Common myeloid progenitor, CD34-positive (primary cell): ENCODE results near the gene SSBP3. TPM values are rescaled to one million over a fixed set of nuclear protein-coding genes. Genes with fewer than 3 reads are reported as not detected.
"Not testable (repeated sequence)": the region's sequence is repeated elsewhere in the genome, so short reads cannot be mapped to it uniquely, and the experiment has no call there.

ENCODE experiments used
- CTCF ChIA-PET: fragments of 350-600 bp; sonication (Branson Sonifier 250); formaldehyde crosslinking; loops from one replicate; lab custom pipeline; 2021; ENCODE audit warnings: antibody characterized with exemption; lab: Charles Lee
- POLR2A ChIA-PET: fragments of 350-600 bp; sonication (Branson Sonifier 250); formaldehyde crosslinking; loops from one replicate; lab custom pipeline; 2021; ENCODE audit warnings: antibody characterized with exemption; lab: Charles Lee
- DNase-seq, 3 donors: peaks; one replicate each; pipeline versions ENCODE4 v3.0.0 to v3.0.0-alpha.2; 2013
- H3K27ac ChIP-seq, 2 experiments: 1 replicate in 1 of 2; 2 replicates in 1 of 2; pipeline ENCODE4 v1.7.0; 2013; ENCODE audit warnings: inconsistent platforms in 2 of 2, low read length in 2 of 2, mild to moderate bottlenecking in 2 of 2, low read depth in 1 of 2, moderate library complexity in 1 of 2; ENCODE audit not compliant: severe bottlenecking in 2 of 2, insufficient read depth in 1 of 2, poor library complexity in 1 of 2
- H3K27me3 ChIP-seq, 5 experiments: replicated peaks in 2 of 5; 1 replicate in 3 of 5; 2 replicates in 2 of 5; pipeline versions ENCODE4 v1.6.1 to v1.7.0; 2013; ENCODE audit warnings: low read length in 4 of 5, mild to moderate bottlenecking in 2 of 5, moderate library complexity in 2 of 5, inconsistent platforms in 1 of 5; ENCODE audit not compliant: insufficient read depth in 5 of 5, control insufficient read depth in 4 of 5
- H3K36me3 ChIP-seq, 4 experiments: 1 replicate in 2 of 4; 2 replicates in 2 of 4; pipeline versions ENCODE4 v1.6.1 to v1.7.0; 2013; ENCODE audit warnings: low read length in 3 of 4, control low read depth in 1 of 4, mild to moderate bottlenecking in 1 of 4; ENCODE audit not compliant: control insufficient read depth in 4 of 4, insufficient read depth in 4 of 4
- H3K4me1 ChIP-seq, 4 experiments: 1 replicate in 3 of 4; 2 replicates in 1 of 4; pipeline versions ENCODE4 v1.6.1 to v1.7.1; 2013; ENCODE audit warnings: low read length in 3 of 4, mild to moderate bottlenecking in 3 of 4, control low read depth in 1 of 4, inconsistent platforms in 1 of 4, moderate library complexity in 1 of 4; ENCODE audit not compliant: control insufficient read depth in 4 of 4, insufficient read depth in 4 of 4; ENCODE audit errors: control extremely low read depth in 1 of 4
- H3K4me3 ChIP-seq, 7 experiments: 1 replicate in 4 of 7; 2 replicates in 3 of 7; pipeline versions ENCODE4 v1.5.1 to v1.7.0; 2013; ENCODE audit warnings: mild to moderate bottlenecking in 7 of 7, low read length in 6 of 7, moderate library complexity in 6 of 7, inconsistent platforms in 2 of 7, low read depth in 2 of 7, control low read depth in 1 of 7; ENCODE audit not compliant: insufficient read depth in 4 of 7, control insufficient read depth in 1 of 7; ENCODE audit errors: extremely low read depth in 1 of 7
- H3K9me3 ChIP-seq, 5 experiments: 1 replicate in 4 of 5; 2 replicates in 1 of 5; pipeline versions ENCODE4 v1.6.1 to v1.7.1; 2013; ENCODE audit warnings: low read length in 4 of 5, mild to moderate bottlenecking in 2 of 5, inconsistent platforms in 1 of 5, low read depth in 1 of 5, moderate library complexity in 1 of 5; ENCODE audit not compliant: control insufficient read depth in 4 of 5, insufficient read depth in 2 of 5; ENCODE audit errors: control extremely low read depth in 1 of 5
- WGBS: methylation state at CpG from one replicate; pipeline ENCODE4 v1.1.5; 2013; ENCODE audit not compliant: insufficient coverage; 5-methylcytosine and 5-hydroxymethylcytosine counted together
- polyA plus RNA-seq: library from polyadenylated mRNA; unstranded; fragments of 120-200 nt; gene quantifications from one replicate; pipeline ENCODE4 v1.2.1, GENCODE V29; 2013

SSBP3 gene
- polyA plus RNA-seq = 95.1 TPM

GRCh38 chr1:54406339-54407153, at the start of gene SSBP3:
SSBP3 (minus strand) TSS chr1:54406394.
- under 1% methylated on average over 61 of the region's 100 CpGs for WGBS
- no peaks in the 10 kb centered on the region for H3K9me3 ChIP-seq
- peak within 1 kb of the TSS in 1 of 2 experiments; percentile 89 for H3K27ac ChIP-seq
- H3K4me1 ChIP-seq = peaks cover 6 to 64% (median 58%) of the 10 kb centered on the region in 4 experiments
- no peaks in the 10 kb centered on the region for H3K27me3 ChIP-seq
- POLR2A ChIA-PET = interaction anchor here (0.6 to 2.3 kb wide), 7 partner anchors 11 to 116 kb away, joined by 3 to 33 read pairs (median 3); no protein-coding TSS in a partner anchor
- peak within 1 kb of the TSS; percentile 58 to 93 (median 88) for H3K4me3 ChIP-seq
- H3K36me3 ChIP-seq = peaks cover 0 to 24% (median 13%) of the 10 kb centered on the region in 4 experiments
- peak; percentile 93 to 96 (median 94) for DNase-seq
- CTCF ChIA-PET = interaction anchor here (0.6 to 2.6 kb wide), 13 partner anchors 21 to 405 kb away, joined by 3 to 21 read pairs (median 3); no protein-coding TSS in a partner anchor

- ChIA-PET POLR2A (no interaction called here), CTCF (no interaction called here)
- Histone ChIP-seq H3K36me3 (no peaks in the 10 kb centered on the region), H3K27ac (no peak overlapping the region), H3K9me3 (peaks cover 0 to 11% (median 0%) of the 10 kb centered on the region in 5 experiments), H3K27me3 (no peaks in the 10 kb centered on the region), H3K4me3 (no peak overlapping the region), H3K4me1 (peaks cover 0 to 11% (median 3%) of the 10 kb centered on the region in 4 experiments)
- no peak for DNase-seq
- WGBS = no CpG with 5 or more reads among the region's 2 CpGs
These were observed 47.3 kb upstream of the SSBP3 start for GRCh38 chr1:54453509-54453908.

- no peak for DNase-seq
- peaks cover 0 to 11% (median 3%) of the 10 kb centered on the region in 4 experiments for H3K4me1 ChIP-seq
- peaks cover 0 to 12% (median 0%) of the 10 kb centered on the region in 5 experiments for H3K9me3 ChIP-seq
- 95% methylated on average over 2 of the region's 3 CpGs for WGBS
- H3K4me3 ChIP-seq = no peak overlapping the region
- CTCF ChIA-PET = no interaction called here
- H3K27me3 ChIP-seq = no peaks in the 10 kb centered on the region
- H3K27ac ChIP-seq = no peak overlapping the region
- POLR2A ChIA-PET = no interaction called here
- H3K36me3 ChIP-seq = no peaks in the 10 kb centered on the region
These were observed 46.8 kb upstream of the SSBP3 start for GRCh38 chr1:54453022-54453421.

- H3K27me3 ChIP-seq, DNase-seq, H3K4me1 ChIP-seq, CTCF ChIA-PET, H3K27ac ChIP-seq, H3K4me3 ChIP-seq, POLR2A ChIA-PET, H3K36me3 ChIP-seq: not testable (repeated sequence)
- WGBS = 100% methylated on average over 3 of the region's 4 CpGs
- peaks cover 0 to 12% (median 0%) of the 10 kb centered on the region in 5 experiments for H3K9me3 ChIP-seq
These were observed 43.2 kb upstream of the SSBP3 start for GRCh38 chr1:54449431-54449830.

- H3K4me1 ChIP-seq, CTCF ChIA-PET, H3K27me3 ChIP-seq, H3K36me3 ChIP-seq, H3K4me3 ChIP-seq, H3K27ac ChIP-seq, DNase-seq, POLR2A ChIA-PET: not testable (repeated sequence)
- WGBS = 100% methylated on average over 8 of the region's 8 CpGs
- peaks cover 0 to 12% (median 0%) of the 10 kb centered on the region in 5 experiments for H3K9me3 ChIP-seq
These were observed 42.6 kb upstream of the SSBP3 start for GRCh38 chr1:54448801-54449200.

- H3K27me3 ChIP-seq, POLR2A ChIA-PET, H3K27ac ChIP-seq, H3K4me3 ChIP-seq, DNase-seq, H3K4me1 ChIP-seq, H3K36me3 ChIP-seq, CTCF ChIA-PET: not testable (repeated sequence)
- peaks cover 0 to 10% (median 0%) of the 10 kb centered on the region in 5 experiments for H3K9me3 ChIP-seq
- no CpG with 5 or more reads among the region's 2 CpGs for WGBS
These were observed 40.9 kb upstream of the SSBP3 start for GRCh38 chr1:54447081-54447480.

- ChIA-PET POLR2A (interaction anchor here (0.7 kb wide), 1 partner anchor 760 kb away, joined by 7 read pairs; no protein-coding TSS in a partner anchor), CTCF (interaction anchor here (0.7 kb wide), 1 partner anchor 36 kb away, joined by 3 read pairs; no protein-coding TSS in a partner anchor)
- Histone ChIP-seq H3K27me3 (no peaks in the 10 kb centered on the region), H3K36me3 (no peaks in the 10 kb centered on the region), H3K9me3 (no peaks in the 10 kb centered on the region), H3K4me3 (no peak overlapping the region), H3K27ac (no peak overlapping the region), H3K4me1 (no peaks in the 10 kb centered on the region)
- WGBS = no CpG with 5 or more reads among the region's 2 CpGs
- peak in 1 of 3 donors; percentile 14 for DNase-seq
These were observed 36.0 kb upstream of the SSBP3 start for GRCh38 chr1:54442185-54442584.
